ENCODE data around the gene CUEDC2. TPM values are rescaled to one million over a fixed set of nuclear protein-coding genes. Genes with fewer than 3 reads are reported as not detected.

The CUEDC2 gene
- total RNA-seq, 1 donor from 2014 or later, result 118 TPM

- Mint-ChIP-seq H3K9me3 (no peaks in the 10 kb centered on the region), H3K27ac (ENCODE audit: unreplicated experiment) (no peak overlapping the region), H3K27me3 (ENCODE audit: low read depth) (no peaks in the 10 kb centered on the region), H3K4me3 (peak overlapping the region; percentile 72), H3K36me3 (ENCODE audit: low read depth) (no peaks in the 10 kb centered on the region), H3K4me1 (peaks cover 22% of the 10 kb centered on the region)
- no peak for DNase-seq (ENCODE audit: low read depth, low spot score)
- no peak for TF ChIP-seq CTCF (conservative IDR thresholded peaks at IDR 0.05)
Observed at GRCh38 chr10:102400076-102400475, 32.3 kb downstream of the CUEDC2 start.

- Mint-ChIP-seq H3K27me3 (ENCODE audit: low read depth) (peaks cover 4% of the 10 kb centered on the region), H3K4me3 (peak overlapping the region; percentile 72), H3K4me1 (peaks cover 28% of the 10 kb centered on the region), H3K36me3 (ENCODE audit: low read depth) (no peaks in the 10 kb centered on the region), H3K9me3 (no peaks in the 10 kb centered on the region), H3K27ac (ENCODE audit: unreplicated experiment) (no peak overlapping the region)
- DNase-seq (ENCODE audit: low read depth, low spot score), result peak; percentile 85
- TF ChIP-seq CTCF (conservative IDR thresholded peaks at IDR 0.05), result peak; percentile 99
Observed at GRCh38 chr10:102399217-102400021, 33.0 kb downstream of the CUEDC2 start.

- peaks cover 6% of the 10 kb centered on the region for H3K27me3 Mint-ChIP-seq (ENCODE audit: low read depth)
- peak overlapping the region; percentile 92 for H3K4me3 Mint-ChIP-seq
- no peaks in the 10 kb centered on the region for H3K36me3 Mint-ChIP-seq (ENCODE audit: low read depth)
- no peak for TF ChIP-seq CTCF (conservative IDR thresholded peaks at IDR 0.05)
- DNase-seq (ENCODE audit: low read depth, low spot score), result no peak
- H3K4me1 Mint-ChIP-seq, result peaks cover 33% of the 10 kb centered on the region
- peak overlapping the region; percentile 12 for H3K27ac Mint-ChIP-seq (ENCODE audit: unreplicated experiment)
- no peaks in the 10 kb centered on the region for H3K9me3 Mint-ChIP-seq
Observed at GRCh38 chr10:102398172-102399020, 34.0 kb downstream of the CUEDC2 start.

- Mint-ChIP-seq H3K4me3 (peak overlapping the region; percentile 92), H3K27me3 (ENCODE audit: low read depth) (peaks cover 13% of the 10 kb centered on the region), H3K9me3 (no peaks in the 10 kb centered on the region), H3K27ac (ENCODE audit: unreplicated experiment) (no peak overlapping the region), H3K4me1 (peaks cover 38% of the 10 kb centered on the region), H3K36me3 (ENCODE audit: low read depth) (no peaks in the 10 kb centered on the region)
- TF ChIP-seq CTCF (conservative IDR thresholded peaks at IDR 0.05), result no peak
- no peak for DNase-seq (ENCODE audit: low read depth, low spot score)
Observed at GRCh38 chr10:102397222-102398171, 34.9 kb downstream of the CUEDC2 start.

- H3K27ac Mint-ChIP-seq (ENCODE audit: unreplicated experiment), result no peak overlapping the region
- peak overlapping the region; percentile 92 for H3K4me3 Mint-ChIP-seq
- no peak for TF ChIP-seq CTCF (conservative IDR thresholded peaks at IDR 0.05)
- peaks cover 38% of the 10 kb centered on the region for H3K4me1 Mint-ChIP-seq
- no peak for DNase-seq (ENCODE audit: low read depth, low spot score)
- H3K36me3 Mint-ChIP-seq (ENCODE audit: low read depth), result no peaks in the 10 kb centered on the region
- no peaks in the 10 kb centered on the region for H3K9me3 Mint-ChIP-seq
- peaks cover 20% of the 10 kb centered on the region for H3K27me3 Mint-ChIP-seq (ENCODE audit: low read depth)
Observed at GRCh38 chr10:102396730-102397151, 35.6 kb downstream of the CUEDC2 start.

Data from neural crest cell (in vitro differentiated cells).